SK-N-SH treated with all-trans-retinoic acid at 6 μM for 48 hours (cell line): ENCODE measurements around the gene BAG1.

Source experiments
- ATAC-seq: fragments of 200-7000 bp; cut with Tn5 transposase; 3 replicates; pipeline ENCODE4 v1.9.1; 2020; ENCODE audit warnings: mild to moderate bottlenecking, moderate library complexity
- ARNTL ChIP-seq: fragments of 450-650 bp; formaldehyde crosslinking; IDR thresholded peaks from 2 replicates; pipeline ENCODE4 v1.5.0; 2020; ENCODE audit warnings: low read depth, mild to moderate bottlenecking, moderate library complexity, borderline replicate concordance
- BACH2 ChIP-seq: fragments of 250-450 bp; sonication (Bioruptor Pico); IDR thresholded peaks from 2 replicates; pipeline ENCODE4 v1.9.0; 2021; ENCODE audit warnings: mild to moderate bottlenecking, borderline replicate concordance
- CSDC2 ChIP-seq: fragments of 250-450 bp; sonication (Bioruptor Pico); IDR thresholded peaks from 2 replicates; pipeline ENCODE4 v1.5.0; 2020; ENCODE audit warnings: mild to moderate bottlenecking, moderate library complexity
- ESRRG ChIP-seq: fragments of 250-450 bp; sonication (Bioruptor Pico); IDR thresholded peaks from 2 replicates; pipeline ENCODE4 v1.6.1; 2021; ENCODE audit warnings: mild to moderate bottlenecking
- GLIS3 ChIP-seq: fragments of 250-450 bp; sonication (Bioruptor Pico); IDR thresholded peaks from 2 replicates; pipeline ENCODE4 v1.5.0; 2020; ENCODE audit warnings: mild to moderate bottlenecking, moderate library complexity
- ISL1 ChIP-seq: fragments of 250-450 bp; sonication (Bioruptor Pico); IDR thresholded peaks from 2 replicates; pipeline ENCODE4 v2.1.2; 2022; ENCODE audit warnings: mild to moderate bottlenecking, moderate library complexity
- OSR1 ChIP-seq: fragments of 250-450 bp; sonication (Bioruptor Pico); IDR thresholded peaks from 2 replicates; pipeline ENCODE4 v1.8.0; 2022; ENCODE audit warnings: moderate library complexity, mild to moderate bottlenecking, inconsistent platforms
- RARB ChIP-seq: fragments of 250-450 bp; sonication (Bioruptor Pico); IDR thresholded peaks from 2 replicates; pipeline ENCODE4 v1.8.0; 2021; ENCODE audit warnings: mild to moderate bottlenecking, moderate library complexity
- SNAI2 ChIP-seq: fragments of 250-450 bp; sonication (Bioruptor Pico); IDR thresholded peaks from 2 replicates; pipeline ENCODE4 v1.5.0; 2020; ENCODE audit warnings: mild to moderate bottlenecking, moderate library complexity
- TCF4 ChIP-seq: fragments of 250-450 bp; sonication (Bioruptor Pico); IDR thresholded peaks from 2 replicates; pipeline ENCODE4 v1.8.0; 2021; ENCODE audit warnings: mild to moderate bottlenecking, moderate library complexity, borderline replicate concordance
- TOX ChIP-seq: fragments of 250-450 bp; sonication (Bioruptor Pico); IDR thresholded peaks from 2 replicates; pipeline ENCODE4 v1.8.0; 2021; ENCODE audit warnings: mild to moderate bottlenecking, moderate library complexity, borderline replicate concordance
- ZC3H10 ChIP-seq: fragments of 250-450 bp; sonication (Bioruptor Pico); IDR thresholded peaks from 2 replicates; pipeline ENCODE4 v1.5.1; 2021; ENCODE audit warnings: mild to moderate bottlenecking, moderate library complexity
- ZFP3 ChIP-seq: fragments of 250-450 bp; sonication (Bioruptor Pico); IDR thresholded peaks from 2 replicates; pipeline ENCODE4 v1.5.0; 2020; ENCODE audit warnings: mild to moderate bottlenecking, moderate library complexity
- ZFP30 ChIP-seq: fragments of 450-650 bp; formaldehyde crosslinking; IDR thresholded peaks from 2 replicates; pipeline ENCODE4 v1.5.0; 2022; ENCODE audit warnings: mild to moderate bottlenecking, moderate library complexity
- ZNF565 ChIP-seq: fragments of 450-650 bp; formaldehyde crosslinking; conservative IDR thresholded peaks from 2 replicates; pipeline ENCODE4 v1.5.0; 2020; ENCODE audit warnings: low read depth, mild to moderate bottlenecking, moderate library complexity
- ZNF70 ChIP-seq: fragments of 450-650 bp; formaldehyde crosslinking; IDR thresholded peaks from 2 replicates; pipeline ENCODE4 v1.5.0; 2020; ENCODE audit warnings: mild to moderate bottlenecking, moderate library complexity
- ZNF8 ChIP-seq: fragments of 450-650 bp; formaldehyde crosslinking; IDR thresholded peaks from 2 replicates; pipeline ENCODE4 v1.5.0; 2020; ENCODE audit warnings: mild to moderate bottlenecking, moderate library complexity
- TF ChIP-seq, protein P1 (sequence below): fragments of 250-450 bp; sonication (Bioruptor Pico); IDR thresholded peaks from 2 replicates; pipeline ENCODE4 v1.5.1; 2020; ENCODE audit warnings: low read depth, mild to moderate bottlenecking, moderate library complexity
- TF ChIP-seq, protein P2 (sequence below): fragments of 250-450 bp; sonication (Bioruptor Pico); IDR thresholded peaks from 2 replicates; pipeline ENCODE4 v1.5.0; 2020; ENCODE audit warnings: mild to moderate bottlenecking, moderate library complexity
- TF ChIP-seq, protein P3 (sequence below): fragments of 250-450 bp; sonication (Bioruptor Pico); IDR thresholded peaks from 2 replicates; pipeline ENCODE4 v1.8.0; 2021; ENCODE audit warnings: low read depth, mild to moderate bottlenecking, moderate library complexity, borderline replicate concordance
- TF ChIP-seq, protein P4 (sequence below): fragments of 250-450 bp; sonication (Bioruptor Pico); IDR thresholded peaks from 2 replicates; pipeline ENCODE4 v1.8.0; 2020; ENCODE audit warnings: mild to moderate bottlenecking, moderate library complexity, borderline replicate concordance

BAG1 gene

DNA sequence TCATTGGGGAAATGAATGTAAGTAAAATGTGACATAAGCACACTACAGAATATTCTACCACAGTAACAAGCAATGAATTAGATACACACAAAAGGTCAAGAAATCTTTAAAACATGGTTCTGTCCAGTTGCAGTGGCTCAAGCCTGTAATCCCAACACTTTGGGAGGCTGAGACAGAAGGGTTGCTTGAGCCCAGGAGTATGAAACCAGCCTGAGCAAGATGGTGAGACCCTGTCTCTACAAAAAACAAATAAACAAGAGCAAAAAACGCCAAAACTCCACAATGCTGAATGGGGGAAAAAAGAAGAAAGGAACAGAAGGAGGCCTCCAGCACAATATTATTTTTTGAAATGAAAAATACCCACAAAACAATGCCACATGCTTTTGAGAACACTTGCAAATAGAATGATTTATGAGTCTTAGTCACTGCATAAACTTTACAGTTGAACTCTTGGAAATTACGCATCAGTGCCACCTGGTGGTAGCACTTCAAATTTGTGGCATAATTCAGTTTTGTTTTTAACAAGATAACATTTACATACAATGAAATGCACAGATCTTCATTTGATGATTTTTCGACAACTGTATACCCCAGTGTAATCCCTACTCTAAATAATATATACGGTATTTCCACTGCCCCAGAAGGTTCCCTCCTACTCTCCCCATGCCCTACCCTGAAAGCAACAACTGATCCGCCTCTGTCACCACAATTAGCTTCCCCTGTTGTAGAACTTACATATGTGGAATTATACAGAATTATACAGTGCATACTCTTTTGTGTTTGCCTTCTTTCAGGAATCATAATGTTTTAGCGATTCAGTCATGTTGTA lies 39.0 kb downstream of the BAG1 start:
- ATAC-seq: peak; percentile 65
- TF ChIP-seq SNAI2 (CRISPR knock-in tag): no peak
- TF ChIP-seq TOX (CRISPR knock-in tag): no peak
- no peak for TF ChIP-seq RARB (CRISPR knock-in tag)
- TF ChIP-seq, protein P1, sequence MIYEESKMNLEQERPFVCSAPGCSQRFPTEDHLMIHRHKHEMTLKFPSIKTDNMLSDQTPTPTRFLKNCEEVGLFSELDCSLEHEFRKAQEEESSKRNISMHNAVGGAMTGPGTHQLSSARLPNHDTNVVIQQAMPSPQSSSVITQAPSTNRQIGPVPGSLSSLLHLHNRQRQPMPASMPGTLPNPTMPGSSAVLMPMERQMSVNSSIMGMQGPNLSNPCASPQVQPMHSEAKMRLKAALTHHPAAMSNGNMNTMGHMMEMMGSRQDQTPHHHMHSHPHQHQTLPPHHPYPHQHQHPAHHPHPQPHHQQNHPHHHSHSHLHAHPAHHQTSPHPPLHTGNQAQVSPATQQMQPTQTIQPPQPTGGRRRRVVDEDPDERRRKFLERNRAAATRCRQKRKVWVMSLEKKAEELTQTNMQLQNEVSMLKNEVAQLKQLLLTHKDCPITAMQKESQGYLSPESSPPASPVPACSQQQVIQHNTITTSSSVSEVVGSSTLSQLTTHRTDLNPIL: no peak
- no peak for TF ChIP-seq BACH2
- TF ChIP-seq ZNF8 (CRISPR knock-in tag): no peak
- TF ChIP-seq GLIS3: no peak

DNA sequence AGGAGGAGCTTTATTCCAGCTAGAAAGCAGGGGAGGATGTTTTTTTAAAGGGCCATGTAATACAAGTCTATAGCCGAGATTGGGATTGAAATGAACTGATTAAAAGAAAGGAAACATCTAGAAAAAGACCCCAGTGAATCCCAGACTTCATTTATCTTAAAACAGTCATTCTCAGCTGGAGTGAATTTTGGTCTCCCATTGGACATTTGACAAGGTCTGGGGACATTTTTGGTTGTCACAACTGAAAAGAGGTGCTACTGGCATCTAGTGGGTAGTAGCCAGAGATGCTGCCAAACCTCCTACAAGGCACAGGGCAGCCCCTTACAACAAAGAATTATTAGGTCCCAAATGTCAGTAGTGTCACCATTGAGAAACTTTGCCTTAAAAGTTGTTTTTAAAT lies 40.8 kb downstream of the BAG1 start:
- TF ChIP-seq TCF4 (CRISPR knock-in tag): no peak
- TF ChIP-seq TOX (CRISPR knock-in tag): no peak
- no peak for TF ChIP-seq SNAI2 (CRISPR knock-in tag)
- TF ChIP-seq BACH2: no peak
- TF ChIP-seq ZNF70 (CRISPR knock-in tag): no peak
- no peak for TF ChIP-seq ZNF8 (CRISPR knock-in tag)
- TF ChIP-seq CSDC2 (CRISPR knock-in tag): no peak
- TF ChIP-seq GLIS3: no peak
- TF ChIP-seq RARB (CRISPR knock-in tag): no peak
- no peak for TF ChIP-seq ARNTL (CRISPR knock-in tag)
- TF ChIP-seq ZFP3 (CRISPR knock-in tag): no peak
- no peak for TF ChIP-seq ZFP30 (CRISPR knock-in tag)
- TF ChIP-seq, protein P2, sequence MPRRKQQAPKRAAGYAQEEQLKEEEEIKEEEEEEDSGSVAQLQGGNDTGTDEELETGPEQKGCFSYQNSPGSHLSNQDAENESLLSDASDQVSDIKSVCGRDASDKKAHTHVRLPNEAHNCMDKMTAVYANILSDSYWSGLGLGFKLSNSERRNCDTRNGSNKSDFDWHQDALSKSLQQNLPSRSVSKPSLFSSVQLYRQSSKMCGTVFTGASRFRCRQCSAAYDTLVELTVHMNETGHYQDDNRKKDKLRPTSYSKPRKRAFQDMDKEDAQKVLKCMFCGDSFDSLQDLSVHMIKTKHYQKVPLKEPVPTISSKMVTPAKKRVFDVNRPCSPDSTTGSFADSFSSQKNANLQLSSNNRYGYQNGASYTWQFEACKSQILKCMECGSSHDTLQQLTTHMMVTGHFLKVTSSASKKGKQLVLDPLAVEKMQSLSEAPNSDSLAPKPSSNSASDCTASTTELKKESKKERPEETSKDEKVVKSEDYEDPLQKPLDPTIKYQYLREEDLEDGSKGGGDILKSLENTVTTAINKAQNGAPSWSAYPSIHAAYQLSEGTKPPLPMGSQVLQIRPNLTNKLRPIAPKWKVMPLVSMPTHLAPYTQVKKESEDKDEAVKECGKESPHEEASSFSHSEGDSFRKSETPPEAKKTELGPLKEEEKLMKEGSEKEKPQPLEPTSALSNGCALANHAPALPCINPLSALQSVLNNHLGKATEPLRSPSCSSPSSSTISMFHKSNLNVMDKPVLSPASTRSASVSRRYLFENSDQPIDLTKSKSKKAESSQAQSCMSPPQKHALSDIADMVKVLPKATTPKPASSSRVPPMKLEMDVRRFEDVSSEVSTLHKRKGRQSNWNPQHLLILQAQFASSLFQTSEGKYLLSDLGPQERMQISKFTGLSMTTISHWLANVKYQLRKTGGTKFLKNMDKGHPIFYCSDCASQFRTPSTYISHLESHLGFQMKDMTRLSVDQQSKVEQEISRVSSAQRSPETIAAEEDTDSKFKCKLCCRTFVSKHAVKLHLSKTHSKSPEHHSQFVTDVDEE (CRISPR knock-in tag): no peak
- TF ChIP-seq, protein P3, sequence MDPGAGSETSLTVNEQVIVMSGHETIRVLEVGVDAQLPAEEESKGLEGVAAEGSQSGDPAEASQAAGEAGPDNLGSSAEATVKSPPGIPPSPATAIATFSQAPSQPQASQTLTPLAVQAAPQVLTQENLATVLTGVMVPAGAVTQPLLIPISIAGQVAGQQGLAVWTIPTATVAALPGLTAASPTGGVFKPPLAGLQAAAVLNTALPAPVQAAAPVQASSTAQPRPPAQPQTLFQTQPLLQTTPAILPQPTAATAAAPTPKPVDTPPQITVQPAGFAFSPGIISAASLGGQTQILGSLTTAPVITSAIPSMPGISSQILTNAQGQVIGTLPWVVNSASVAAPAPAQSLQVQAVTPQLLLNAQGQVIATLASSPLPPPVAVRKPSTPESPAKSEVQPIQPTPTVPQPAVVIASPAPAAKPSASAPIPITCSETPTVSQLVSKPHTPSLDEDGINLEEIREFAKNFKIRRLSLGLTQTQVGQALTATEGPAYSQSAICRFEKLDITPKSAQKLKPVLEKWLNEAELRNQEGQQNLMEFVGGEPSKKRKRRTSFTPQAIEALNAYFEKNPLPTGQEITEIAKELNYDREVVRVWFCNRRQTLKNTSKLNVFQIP (CRISPR knock-in tag): no peak
- no peak for TF ChIP-seq ZNF565
- ATAC-seq: peak; percentile 49; the same call in 1 of the 3 replicates

DNA sequence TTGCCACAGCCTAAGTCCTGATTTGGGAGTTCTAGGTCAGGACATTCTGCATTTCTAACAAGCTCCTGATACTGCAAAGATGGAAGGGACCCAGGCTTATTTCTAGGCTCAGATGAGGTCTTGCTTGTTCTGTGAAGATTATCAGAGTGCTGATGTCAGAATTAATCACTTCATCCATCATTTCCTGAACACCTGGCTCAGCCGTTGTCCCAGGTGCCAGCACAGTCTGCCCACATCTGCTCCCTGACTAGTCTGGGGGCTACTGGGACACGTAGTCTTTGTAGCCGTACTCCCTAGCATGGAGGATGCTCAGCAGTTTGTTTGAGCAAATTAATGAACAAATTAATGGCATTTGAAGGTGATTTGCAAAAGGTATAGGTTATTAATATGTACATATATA lies 42.5 kb downstream of the BAG1 start:
- TF ChIP-seq, protein P4, sequence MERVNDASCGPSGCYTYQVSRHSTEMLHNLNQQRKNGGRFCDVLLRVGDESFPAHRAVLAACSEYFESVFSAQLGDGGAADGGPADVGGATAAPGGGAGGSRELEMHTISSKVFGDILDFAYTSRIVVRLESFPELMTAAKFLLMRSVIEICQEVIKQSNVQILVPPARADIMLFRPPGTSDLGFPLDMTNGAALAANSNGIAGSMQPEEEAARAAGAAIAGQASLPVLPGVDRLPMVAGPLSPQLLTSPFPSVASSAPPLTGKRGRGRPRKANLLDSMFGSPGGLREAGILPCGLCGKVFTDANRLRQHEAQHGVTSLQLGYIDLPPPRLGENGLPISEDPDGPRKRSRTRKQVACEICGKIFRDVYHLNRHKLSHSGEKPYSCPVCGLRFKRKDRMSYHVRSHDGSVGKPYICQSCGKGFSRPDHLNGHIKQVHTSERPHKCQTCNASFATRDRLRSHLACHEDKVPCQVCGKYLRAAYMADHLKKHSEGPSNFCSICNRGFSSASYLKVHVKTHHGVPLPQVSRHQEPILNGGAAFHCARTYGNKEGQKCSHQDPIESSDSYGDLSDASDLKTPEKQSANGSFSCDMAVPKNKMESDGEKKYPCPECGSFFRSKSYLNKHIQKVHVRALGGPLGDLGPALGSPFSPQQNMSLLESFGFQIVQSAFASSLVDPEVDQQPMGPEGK (CRISPR knock-in tag): no peak
- TF ChIP-seq ZNF70 (CRISPR knock-in tag): no peak
- no peak for TF ChIP-seq OSR1
- no peak for TF ChIP-seq ZNF8 (CRISPR knock-in tag)
- no peak for TF ChIP-seq ZFP30 (CRISPR knock-in tag)
- TF ChIP-seq ISL1 (CRISPR knock-in tag): no peak
- no peak for TF ChIP-seq ARNTL (CRISPR knock-in tag)
- TF ChIP-seq ZC3H10: no peak
- TF ChIP-seq, protein P3 (CRISPR knock-in tag): no peak
- TF ChIP-seq TCF4 (CRISPR knock-in tag): no peak
- no peak for TF ChIP-seq ESRRG (CRISPR knock-in tag)
- no peak for TF ChIP-seq ZFP3 (CRISPR knock-in tag)
- no peak for TF ChIP-seq BACH2
- no peak for ATAC-seq
